HG02884 (cell line): ENCODE results near the gene SYNDIG1.
"Not testable (repeated sequence)": the region's sequence is repeated elsewhere in the genome, so short reads cannot be mapped to it uniquely, and the experiment has no call there.

Experiments used
- ATAC-seq: cut with Tn5 transposase; IDR thresholded peaks from one replicate; pipeline ENCODE4 v1.9.1; 2021; ENCODE audit warnings: mild to moderate bottlenecking, moderate library complexity; ENCODE audit not compliant: unreplicated experiment

Gene SYNDIG1

DNA sequence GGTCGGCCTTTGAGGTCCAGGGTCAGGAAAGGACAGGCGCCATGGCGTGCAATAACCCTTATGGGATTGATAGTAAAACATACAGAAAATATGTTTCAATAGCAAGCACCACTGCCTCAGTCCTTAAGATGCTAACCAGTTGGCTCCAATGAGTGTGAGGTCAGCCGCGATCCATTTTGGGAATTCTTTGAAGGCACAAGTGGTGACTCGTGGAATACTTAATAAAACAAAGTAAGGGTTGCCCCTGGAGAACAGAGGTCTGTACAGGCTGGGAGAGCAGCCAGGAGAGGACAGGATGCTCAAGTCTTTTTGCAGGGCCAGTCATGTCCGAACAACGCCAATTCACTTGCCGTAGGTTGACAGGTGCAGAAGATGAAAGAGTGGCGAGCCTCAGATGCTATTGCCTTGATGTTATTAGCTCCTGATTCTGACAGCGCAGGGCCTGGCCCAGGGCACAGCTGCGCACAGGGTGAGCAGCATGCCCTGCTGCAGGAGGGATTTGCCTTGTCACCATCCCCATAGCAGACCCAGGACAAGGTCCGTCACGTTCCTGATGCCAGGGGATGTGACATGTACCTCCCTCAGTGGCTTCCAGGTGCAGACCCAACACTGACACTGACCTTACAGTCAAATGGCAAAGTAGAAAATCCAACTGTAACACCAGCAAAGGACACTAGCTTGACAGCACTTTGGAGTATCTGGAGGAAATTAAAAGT lies 21.8 kb downstream of the SYNDIG1 start:
- ATAC-seq = no peak

DNA sequence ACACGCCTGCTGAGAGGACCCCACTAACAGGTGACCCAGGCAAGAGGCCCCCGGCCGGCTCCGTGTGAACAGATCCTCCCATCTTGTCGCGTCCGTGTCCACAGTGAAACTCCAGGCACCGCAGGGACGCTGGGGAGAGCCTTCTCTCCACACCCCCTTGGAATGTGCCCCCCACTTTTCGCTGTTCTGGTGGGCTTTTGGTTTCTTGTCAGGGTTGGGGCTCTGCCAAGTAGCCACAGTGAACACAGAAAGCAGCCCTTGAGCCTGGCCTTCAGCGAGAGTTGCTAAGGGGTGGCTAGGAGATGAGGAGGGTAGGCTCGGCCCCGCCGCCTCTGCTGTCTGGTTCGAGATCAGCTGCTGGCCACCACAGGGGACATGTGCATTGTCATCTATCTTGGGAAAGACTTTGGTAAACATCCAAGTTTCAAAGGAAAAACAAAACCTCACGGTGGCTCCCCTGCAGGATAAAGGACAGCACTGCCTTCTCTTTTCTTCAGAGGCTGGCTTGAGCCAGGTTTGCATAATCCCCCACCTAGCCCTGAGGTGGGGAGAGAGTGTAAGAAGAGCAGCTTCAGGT lies 22.7 kb downstream of the SYNDIG1 start:
- no peak for ATAC-seq

DNA sequence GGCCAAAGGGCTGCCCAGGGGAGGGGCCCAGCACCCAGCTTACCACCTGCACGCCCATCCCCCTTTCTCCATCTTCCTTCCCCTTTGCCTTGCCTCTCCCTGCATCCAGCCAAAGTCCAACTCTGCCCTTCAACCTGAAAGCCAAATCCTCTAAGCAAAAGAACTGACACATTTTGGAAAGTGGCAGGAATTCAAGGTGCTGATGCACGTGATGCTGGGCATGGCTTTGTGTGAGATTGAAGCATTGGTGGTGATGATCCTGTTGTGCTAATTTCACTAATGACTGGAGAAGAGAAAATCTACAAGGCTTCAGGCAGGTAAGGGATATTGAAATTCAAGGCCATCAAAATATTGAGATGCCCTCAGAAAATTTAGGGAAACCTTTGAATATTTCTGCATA lies 23.3 kb downstream of the SYNDIG1 start:
- ATAC-seq = no peak

DNA sequence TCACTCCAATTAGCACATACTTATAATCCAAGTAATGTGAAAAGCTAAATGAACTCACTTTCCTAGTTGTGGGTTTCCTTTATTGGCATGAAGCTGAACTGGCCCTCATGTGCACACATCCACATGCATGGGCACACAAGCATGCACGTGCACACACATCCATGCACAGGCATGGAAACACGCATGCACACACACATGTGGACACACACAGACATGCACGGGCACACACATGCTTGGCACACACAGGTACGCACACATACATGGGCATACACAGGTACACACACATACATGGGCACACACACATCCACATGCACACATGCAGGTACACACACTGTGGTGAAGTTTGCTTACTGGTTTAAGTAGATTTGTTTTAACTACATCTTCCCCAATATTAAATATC lies 23.8 kb downstream of the SYNDIG1 start:
- ATAC-seq = no peak

DNA sequence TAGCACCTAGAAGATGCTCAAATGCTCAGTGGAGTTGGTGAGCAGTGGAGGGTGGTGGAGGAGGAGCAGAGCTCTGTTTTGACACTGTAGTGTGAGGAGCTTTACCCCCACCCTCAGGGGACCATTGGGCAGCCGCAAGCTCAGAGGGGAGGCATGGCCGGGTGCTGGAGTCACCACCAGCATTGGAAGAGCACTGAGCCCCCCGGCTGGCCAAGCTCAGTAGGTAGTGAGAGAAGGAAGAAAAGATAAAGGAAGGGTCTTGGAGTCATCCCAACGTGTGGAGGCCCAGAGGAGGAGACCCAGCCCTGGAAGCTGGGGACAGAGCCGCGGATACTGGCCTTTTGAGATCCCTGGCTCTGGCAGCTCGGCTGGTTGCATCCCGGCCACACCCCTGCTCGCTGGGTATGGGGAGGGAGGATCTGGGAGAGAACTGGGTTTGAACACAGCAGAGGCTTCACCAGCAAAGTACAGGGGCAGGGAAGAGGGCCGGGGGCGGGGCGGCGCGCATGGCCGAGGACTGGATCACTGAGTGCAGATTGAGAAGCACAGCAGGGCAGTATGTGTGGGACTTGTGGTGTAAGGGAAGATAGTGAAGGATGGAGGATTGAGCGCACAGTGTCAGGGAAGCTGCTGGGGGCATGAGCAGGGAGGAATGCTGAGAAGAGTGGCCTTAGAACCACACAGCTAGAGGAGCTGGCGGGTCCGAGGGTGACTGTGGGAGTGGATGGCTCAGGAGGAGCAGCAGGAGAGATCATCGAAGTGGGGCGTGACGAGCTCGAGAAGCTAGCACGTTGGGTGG lies 24.4 kb downstream of the SYNDIG1 start:
- ATAC-seq = no peak

DNA sequence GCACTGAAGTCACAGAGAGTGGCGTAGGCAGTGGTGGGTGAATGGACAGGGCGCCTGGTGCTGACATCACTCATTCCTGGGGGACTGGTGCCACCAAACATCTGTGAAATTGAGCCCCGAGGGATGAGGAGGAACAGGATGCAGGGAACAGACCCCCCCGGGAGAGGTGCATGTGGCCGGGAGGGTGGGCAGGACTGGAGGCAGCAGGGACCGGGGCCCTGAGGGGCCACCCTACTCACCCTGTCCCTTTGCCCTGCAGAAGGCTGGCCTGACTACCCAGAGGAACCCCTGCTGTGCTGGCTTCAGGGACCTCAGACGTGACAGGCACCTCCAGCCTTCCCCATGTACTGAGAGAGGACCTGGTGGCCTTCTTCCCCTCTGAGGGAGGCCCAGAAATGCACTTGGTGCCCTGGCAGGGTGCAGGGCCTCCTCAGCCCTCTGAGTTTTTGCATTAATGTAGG lies 25.1 kb downstream of the SYNDIG1 start:
- ATAC-seq = no peak

DNA sequence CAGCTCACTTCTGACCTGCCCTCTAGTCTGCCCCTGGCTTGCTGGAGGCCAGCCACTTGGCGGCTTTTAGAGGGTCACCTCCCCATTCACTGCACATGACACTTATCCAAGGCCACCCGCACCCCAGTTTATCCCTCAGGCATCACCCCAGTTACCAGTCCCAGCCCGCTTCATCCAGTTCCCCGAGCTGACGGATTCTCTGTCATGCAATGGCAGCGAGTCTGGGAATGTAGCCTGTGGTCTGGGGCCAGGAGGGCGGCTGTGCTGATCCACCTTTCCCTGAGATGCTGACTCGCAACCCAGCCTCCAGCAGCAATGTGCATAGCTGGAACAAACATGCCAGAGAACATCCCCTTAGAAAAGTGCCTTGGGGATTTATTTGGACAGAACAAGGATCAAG lies 25.8 kb downstream of the SYNDIG1 start:
- ATAC-seq = no peak

DNA sequence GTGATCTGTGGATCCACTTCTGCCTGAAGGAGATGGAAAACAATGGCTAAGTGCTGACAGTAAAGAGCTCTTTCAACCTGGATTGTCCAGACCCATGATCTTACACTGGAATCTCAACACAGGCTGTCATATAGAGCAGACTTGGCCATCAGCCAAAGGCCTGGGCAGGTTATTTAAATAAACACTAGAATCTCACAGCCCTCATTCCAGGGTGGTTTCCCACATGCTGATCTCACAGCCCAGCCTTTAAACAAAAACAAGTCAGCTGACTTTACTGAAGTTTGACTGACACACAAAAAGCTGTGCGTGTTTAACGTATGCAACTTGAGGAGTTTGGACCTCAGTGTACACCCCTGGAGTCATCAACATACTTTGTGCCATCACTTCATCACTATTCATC lies 28.4 kb downstream of the SYNDIG1 start:
- no peak for ATAC-seq

DNA sequence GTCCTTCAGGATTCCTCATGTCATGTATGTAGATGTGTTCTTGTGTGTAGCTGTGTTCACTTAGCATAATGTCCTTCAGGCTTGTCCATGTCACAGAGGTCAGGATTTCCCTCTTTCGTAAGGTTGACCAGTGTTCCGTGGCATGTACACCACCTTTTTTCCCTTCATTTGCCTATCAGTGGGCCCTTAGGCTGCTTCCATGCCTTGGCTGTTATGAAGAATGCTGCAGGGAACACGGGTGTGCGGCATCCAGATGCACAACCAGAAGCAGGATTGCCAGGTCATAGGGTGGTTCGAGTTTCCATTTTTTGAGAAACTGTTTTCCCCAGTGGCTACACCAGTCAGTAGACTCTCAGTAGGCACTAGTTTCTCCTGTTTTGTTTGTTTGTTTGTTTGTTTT lies 29.2 kb downstream of the SYNDIG1 start:
- no peak for ATAC-seq

DNA sequence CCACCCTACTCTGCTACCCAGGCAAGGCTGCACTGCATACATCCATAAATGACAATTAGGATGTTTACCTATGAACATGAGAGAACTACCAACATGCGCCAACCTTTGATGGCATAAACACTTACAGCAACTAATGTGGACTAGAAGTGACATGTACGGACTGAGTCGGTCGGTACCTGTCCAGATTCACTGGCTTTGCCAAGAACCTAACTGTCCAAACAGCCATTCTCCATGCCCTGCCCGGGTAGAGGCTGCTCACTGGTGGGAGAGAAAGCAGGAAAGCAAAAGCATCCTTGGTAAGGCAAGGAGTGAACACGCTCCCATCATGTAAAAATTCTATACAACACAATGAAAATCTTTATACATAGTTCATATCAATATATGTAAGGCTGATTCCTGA lies 30.0 kb downstream of the SYNDIG1 start:
- no peak for ATAC-seq

DNA sequence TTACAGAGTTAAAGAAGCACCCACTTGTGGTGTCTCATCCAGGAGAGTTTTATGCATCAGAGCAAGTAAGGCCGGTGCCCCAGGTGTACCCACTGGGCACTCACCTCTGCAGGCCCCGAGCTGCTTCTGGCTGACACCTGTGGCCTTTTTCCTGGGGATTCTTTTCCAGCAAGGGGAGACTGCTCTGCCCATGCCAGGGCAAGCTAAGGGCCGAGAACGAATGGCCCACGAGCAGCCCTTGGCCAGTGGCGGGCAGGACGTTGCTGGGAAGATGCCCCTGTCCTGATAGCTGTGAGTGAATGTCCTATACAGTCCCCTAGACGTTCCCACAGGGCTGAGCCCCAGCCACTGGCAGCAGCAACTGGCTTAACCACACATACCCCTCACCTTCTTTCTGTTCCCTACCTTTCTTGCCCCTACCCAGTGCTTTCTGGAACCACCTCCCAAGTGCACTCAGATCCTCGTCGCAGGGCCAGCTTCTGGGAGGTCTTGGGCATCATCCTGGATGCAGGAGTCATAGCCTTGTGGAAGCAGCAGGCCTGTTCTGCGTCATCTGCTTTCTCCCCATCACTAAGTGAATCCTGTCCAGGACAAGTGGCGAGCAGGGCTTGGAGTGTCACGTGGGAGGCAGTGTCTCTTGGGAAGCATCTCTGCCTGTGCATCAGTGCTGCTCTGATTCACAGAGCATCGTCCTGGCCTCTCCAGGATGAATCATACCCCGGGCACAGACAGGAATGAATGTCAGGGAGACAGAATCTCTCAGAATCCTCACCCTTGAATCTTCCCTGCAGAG lies 32.5 kb downstream of the SYNDIG1 start:
- no peak for ATAC-seq

DNA sequence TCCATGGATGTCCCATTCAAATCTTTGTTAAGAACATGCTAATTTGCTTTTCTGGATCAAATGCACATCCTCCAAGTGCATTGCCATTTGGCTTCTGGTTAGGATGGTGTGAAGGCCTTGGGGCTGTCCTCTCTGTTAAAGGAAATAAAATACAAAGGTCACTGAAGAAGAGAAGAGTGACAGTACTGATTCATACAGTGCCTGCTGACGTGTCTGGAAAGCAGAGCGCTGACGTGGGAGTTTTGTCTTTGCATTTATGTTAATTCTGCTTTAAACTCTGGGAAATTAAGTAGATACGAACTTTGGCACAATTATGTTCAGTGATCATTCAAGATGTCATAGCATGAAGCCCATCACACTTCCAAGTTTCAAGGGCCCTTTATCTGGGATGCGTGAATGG lies 33.2 kb downstream of the SYNDIG1 start:
- no peak for ATAC-seq

DNA sequence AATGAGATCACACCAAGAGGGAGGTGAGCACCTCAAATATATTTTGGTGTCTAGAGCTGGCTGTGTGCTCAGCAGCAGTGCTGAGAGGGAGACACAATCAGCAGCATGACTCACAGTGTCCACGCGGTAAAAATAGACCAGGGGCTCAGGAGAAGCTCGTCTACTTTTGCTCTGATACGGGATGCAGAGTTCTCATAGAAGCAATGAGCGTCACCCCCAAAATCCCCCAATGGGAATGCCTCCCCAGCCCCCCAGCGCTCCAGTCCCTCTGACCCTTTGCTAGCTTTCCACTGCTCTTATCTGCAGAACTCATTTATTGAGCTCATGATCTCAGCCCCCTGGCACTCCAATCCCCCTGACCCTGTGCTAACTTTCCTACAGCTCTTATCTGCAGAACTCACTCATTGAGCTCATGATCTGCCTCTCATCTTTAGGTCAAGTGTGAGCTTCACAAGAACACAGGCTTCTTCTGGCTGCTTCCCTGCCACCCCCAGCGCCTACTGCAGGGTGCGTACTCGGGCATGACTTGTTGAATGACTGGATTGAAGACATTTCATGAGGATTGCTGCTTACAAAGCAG lies 34.0 kb downstream of the SYNDIG1 start:
- no peak for ATAC-seq

DNA sequence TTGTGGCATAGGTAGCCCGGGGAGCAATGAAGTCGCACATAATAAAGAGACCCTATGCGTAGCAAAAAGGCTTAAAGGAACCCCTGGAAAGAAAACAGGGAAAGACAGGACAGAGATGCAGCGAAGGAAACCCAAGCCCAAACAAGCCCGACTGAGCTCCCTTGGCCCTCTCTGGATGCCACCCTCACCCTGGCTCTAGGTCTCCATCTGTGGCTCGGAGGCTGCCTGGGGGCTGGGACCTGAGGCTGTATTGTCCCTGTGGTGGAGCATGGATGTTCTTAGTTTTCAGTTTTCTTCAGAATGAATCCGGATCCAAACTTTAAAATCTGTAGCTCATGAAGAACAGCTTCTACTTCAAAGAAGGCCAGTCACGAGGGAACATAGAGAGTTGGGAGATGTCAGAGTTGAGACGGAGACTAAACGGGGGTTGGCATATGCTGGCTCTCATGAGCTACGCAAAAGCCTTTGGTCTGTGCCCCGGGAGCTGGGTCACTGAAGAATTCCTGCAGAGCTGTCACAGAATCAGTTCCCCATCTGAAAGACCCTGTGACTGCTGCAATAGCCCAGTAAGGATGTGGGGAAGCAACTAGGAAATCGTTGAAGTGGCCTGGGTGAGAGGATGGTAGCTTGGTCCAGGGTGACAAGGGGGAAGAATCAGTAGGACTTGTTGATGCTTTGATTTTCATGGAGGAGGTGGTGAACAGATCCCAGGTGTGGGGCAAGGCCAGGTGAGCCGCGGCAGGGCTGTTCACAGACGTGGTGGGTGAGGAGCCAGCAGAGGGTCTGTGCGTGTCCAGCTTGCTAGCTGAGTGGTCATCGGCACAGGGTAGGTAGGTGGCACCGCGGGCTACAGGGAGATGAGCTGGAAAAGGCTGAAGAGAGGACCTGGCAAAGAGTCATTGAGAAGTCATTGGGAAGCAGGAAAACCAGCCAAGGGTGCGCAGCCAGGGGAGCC lies 35.2 kb downstream of the SYNDIG1 start:
- ATAC-seq = no peak

DNA sequence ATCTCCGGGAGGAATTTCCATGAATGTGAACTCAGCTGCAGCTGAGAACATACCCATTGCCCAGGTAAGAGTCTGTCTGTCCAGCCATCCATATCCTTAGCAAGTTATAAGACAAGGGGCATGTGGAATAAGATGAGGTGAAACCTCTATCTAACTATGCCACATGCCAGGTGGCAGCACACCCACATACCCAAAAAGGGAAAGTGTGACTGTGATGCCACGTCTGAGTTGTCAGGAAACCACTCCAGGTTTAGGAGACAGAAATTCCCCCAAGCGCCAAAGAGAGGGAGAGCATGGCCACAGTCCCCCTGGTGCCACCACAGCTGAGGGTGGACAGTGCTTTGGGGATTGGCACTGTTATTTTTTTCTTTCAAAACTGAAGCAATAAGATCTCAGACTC lies 36.7 kb downstream of the SYNDIG1 start:
- no peak for ATAC-seq

DNA sequence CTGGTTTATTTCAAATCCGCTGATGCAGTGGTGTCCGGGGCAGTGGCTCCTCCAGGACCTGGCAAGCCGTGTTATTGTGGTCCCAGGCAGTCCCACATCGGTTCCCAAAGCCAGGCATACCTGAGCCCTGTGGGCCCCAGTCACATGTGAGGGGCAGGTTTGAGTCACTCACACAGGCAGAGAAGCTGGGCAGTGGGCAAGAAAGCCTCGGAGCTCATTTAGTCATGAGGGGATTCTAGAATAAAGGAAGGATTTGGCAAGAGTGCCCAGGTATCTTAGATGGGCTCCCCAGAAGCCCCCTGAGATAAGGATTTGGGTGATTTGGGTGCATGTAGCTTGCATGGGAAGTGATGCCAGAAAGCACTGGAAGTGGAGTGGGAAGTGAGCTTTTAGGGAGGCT lies 37.3 kb downstream of the SYNDIG1 start:
- ATAC-seq = no peak

DNA sequence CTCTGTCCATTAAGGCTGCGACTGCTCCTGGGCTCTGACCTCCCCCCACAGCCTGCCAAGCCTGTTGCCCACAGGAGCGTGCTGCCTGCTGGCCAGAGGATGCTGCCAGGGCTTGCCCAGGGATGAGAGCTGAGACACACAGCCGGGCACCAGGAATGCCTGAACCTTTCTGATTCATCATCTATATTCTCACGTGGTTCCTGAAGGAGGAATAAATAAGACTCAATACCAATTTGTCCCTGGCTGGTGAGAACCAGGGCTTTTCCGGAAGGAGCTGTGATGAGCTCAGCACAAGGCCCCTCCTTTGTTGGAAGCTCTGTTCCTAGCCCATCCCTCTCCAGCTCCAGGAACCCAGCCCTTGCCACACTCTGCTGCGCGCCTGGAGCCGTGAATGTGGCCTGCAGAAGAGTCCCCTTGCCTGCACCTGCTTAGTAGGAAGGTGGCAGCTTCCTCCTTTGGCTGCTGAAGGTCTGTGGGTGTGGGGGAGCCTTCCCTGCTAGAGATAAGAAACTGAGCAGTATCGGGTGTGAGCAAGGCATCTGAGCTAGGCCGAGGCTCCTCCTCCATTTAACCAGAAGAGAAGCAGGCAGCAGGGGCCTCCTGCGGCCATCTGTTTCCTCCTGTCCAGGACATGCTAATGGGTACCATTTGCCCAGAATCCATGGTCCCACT lies 37.9 kb downstream of the SYNDIG1 start:
- ATAC-seq = no peak

DNA sequence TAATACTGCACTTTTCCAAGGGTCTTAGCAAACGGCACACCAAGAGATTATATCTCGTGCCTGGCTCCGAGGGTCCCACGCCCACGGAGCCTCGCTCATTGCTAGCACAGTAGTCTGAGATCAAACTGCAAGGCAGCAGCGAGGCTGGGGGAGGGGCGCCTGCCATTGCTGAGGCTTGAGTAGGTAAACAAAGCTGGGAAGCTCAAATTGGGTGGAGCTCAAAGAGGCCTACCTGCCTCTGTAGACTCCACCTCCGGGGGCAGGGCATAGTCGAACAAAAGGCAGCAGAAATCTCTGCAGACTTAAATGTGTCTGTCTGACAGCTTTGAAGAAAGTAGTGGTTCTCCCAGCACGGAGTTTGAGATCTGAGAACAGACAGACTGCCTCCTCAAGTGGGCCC lies 43.0 kb downstream of the SYNDIG1 start:
- ATAC-seq = not testable (repeated sequence)

DNA sequence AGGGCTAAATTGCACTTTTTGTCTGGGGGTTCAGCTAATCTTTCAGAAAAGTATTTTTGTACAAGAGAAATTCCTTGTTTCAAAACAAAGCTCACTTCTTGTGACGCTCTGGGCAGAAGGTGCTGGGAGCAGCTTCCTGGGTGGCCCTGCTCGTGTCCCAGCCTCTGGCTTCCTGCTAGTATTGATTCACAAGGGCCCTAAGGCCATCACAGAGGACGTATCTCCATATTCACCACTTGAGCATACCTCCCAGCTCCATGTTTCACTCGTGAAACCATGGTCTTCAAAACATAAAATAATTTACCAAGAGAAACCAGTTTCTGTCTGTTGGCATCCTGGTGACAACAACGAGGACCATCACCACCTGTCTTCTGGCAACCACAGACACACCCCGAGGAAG lies 49.1 kb downstream of the SYNDIG1 start:
- no peak for ATAC-seq
